ENCODE data around the gene KIF2A. TPM values are rescaled to one million over a fixed set of nuclear protein-coding genes. Genes with fewer than 3 reads are reported as not detected.

KIF2A gene
- total and polyA plus RNA-seq, 2 of the 13 experiments (the other 11 are each of a cell fraction or from before 2014, with no cell fraction given), result 8.5 to 19.2 TPM

DNA sequence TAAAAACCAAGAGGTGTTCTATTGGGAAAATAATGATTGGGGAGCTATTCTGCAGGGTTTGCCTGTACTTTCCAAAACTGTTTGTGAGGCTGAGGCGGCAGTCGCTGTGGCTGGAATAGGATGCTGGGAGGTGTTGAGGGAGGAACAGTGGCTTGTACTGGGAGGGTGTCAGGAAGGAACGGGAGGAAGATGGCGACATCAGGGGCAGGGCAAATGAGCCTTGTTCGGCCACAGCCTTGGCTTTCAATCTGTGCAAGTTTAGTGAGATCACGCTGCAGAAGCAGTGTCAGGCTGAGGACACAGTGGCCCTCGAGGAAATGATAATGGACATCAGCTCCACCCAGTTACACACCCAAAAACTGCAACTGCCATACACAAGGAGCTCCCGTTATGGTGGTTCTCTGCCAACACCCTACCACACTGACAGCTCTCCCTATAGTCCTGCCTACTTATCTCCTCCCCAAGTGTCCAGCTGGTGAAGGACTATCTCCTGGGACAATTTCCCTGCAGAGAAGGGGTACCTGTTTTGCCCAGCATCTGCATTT, 27.3 kb downstream of the KIF2A start (continued):
- TF ChIP-seq USF2 (IDR thresholded peaks at IDR 0.05; ENCODE audit: low read depth, low read length), result no peak
- no peak for TF ChIP-seq USF2 (CRISPR knock-in tag; IDR thresholded peaks at IDR 0.05; ENCODE audit: borderline replicate concordance)
- no peak for TF ChIP-seq HCFC1 (IDR thresholded peaks at IDR 0.05; ENCODE audit: low read depth, low read length)
- no peak for TF ChIP-seq MAFG (CRISPR knock-in tag; IDR thresholded peaks at IDR 0.05)
- no peak for TF ChIP-seq MXD3 (CRISPR knock-in tag; IDR thresholded peaks at IDR 0.05)

DNA sequence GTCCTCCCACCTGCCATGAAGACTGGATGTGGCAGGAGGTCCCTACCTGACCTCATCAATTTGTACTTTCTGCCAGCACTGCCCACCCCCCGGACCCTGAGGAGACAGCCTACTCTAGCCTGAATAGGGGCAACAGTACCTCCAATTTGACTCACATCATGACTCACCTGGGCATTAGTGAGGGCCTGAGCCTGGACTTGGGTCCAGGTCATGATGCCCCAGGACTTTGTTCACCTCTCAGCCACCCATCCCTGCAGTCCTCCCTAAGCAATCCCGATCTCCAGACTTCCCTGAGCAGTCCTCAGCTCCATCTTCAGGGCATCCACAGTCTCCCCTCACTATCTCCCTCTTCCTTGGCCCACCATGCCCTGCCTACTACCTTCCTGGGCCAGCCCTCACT, 28.1 kb downstream of the KIF2A start:
- POLR2A ChIA-PET, result no interaction called here
- no peaks in the 10 kb centered on the region for H3K27me3 ChIP-seq (ENCODE audit: control insufficient read depth in 1 of 2, insufficient read depth in 2 of 2, low read length in 2 of 2)
- no peak overlapping the region for H3K9ac ChIP-seq (ENCODE audit: insufficient read depth, low read depth, low read length)
- ATAC-seq (no peak), FAIRE-seq (no peak), DNase-seq (ENCODE audit: low spot score) (no peak)
- in situ Hi-C loops (cut with HindIII; ENCODE audit: extremely low pct_ligation_motif_present, low pct_unique_long_range_greater_than_20kb) (no loop called here), intact Hi-C loops (cut with micrococcal nuclease; ENCODE audit: unreplicated experiment) (no loop called here)
- no peaks in the 10 kb centered on the region for H3K4me1 ChIP-seq (ENCODE audit: insufficient read depth, low read length)
- H4K20me1 ChIP-seq (ENCODE audit: insufficient read depth, low read length), result peaks cover 7% of the 10 kb centered on the region; the same call in 1 of the 2 replicates
- CTCF ChIA-PET (ENCODE audit: low intra/inter-chr PET ratio, low total read pairs), result no interaction called here
- H3K4me2 ChIP-seq (ENCODE audit: low read depth, low read length), result no peak overlapping the region
- no peak overlapping the region for H3K4me3 ChIP-seq (replicated peaks in 1 of 3; ENCODE audit: insufficient read depth in 1 of 3, low read depth in 2 of 3, low read length in 3 of 3)
- TF ChIP-seq ZBTB20 (CRISPR knock-in tag; IDR thresholded peaks at IDR 0.05; ENCODE audit: borderline replicate concordance, low read depth) (no peak), GABPA (IDR thresholded peaks at IDR 0.05; ENCODE audit: low read depth, low read length) (no peak), GABPA (CRISPR knock-in tag; IDR thresholded peaks at IDR 0.05; ENCODE audit: low read depth) (no peak), FLYWCH1 (CRISPR knock-in tag; IDR thresholded peaks at IDR 0.05) (no peak), HNRNPUL1 (IDR thresholded peaks at IDR 0.05; ENCODE audit: low read depth, low read length) (no peak), TAF15 (IDR thresholded peaks at IDR 0.05; ENCODE audit: low read depth, low read length, poor library complexity, severe bottlenecking) (no peak), ONECUT2 (CRISPR knock-in tag; IDR thresholded peaks at IDR 0.05) (no peak), ZNF777 (CRISPR knock-in tag; IDR thresholded peaks at IDR 0.05) (no peak), CBX1 (IDR thresholded peaks at IDR 0.05; ENCODE audit: low read depth) (no peak)
- WGBS (ENCODE audit: low lambda C conversion rate), result 100% methylated on average over 1 of the region's 2 CpGs
- H3K79me2 ChIP-seq (ENCODE audit: insufficient read depth, low read length), result peaks cover 8% of the 10 kb centered on the region
- no peak overlapping the region for H3K27ac ChIP-seq (ENCODE audit: extremely low read length, insufficient read depth, low read length)
- BruUV-seq (replicated peaks), result no TSS peak
- H3K36me3 ChIP-seq (replicated peaks in 1 of 2; ENCODE audit: control insufficient read depth in 1 of 2, insufficient read depth in 2 of 2, low read length in 2 of 2), result no peaks in the 10 kb centered on the region; a peak in 1 of 5 replicates
- H3K9me3 ChIP-seq (ENCODE audit: low read length), result no peaks in the 10 kb centered on the region
- H2AFZ ChIP-seq (ENCODE audit: low read length), result no peak overlapping the region
